SW 1271 (cell line): ENCODE results near the gene DPT.

Source experiments
- DNase-seq, 2 experiments: peaks; one replicate each; lab custom pipeline; 2025; lab: John Stamatoyannopoulos, UW

DPT gene

GRCh38 chr1:168664069-168664834, 64.8 kb downstream of the DPT start:
- DNase-seq, result no peak

DNA sequence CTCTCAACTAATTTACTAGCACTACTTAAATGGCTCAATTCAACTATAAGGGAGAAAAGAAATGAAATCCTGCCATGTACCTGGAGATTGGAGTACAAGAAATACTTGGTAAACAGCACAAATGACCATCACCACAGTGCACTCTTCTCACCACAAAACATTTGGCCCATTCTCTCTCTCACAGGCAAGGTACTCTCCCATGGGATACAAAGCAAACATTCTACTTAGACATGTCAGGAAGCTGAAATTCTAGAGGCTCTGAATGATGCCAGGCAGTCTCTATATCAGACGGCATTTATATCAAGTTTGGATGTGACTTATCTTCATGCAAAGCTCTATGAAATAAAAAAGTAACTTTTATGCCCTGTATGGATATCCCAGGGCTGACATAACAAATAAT, 72.5 kb downstream of the DPT start:
- no peak for DNase-seq

- DNase-seq, result no peak
These were observed 74.6 kb downstream of the DPT start for GRCh38 chr1:168654198-168654915.

DNA sequence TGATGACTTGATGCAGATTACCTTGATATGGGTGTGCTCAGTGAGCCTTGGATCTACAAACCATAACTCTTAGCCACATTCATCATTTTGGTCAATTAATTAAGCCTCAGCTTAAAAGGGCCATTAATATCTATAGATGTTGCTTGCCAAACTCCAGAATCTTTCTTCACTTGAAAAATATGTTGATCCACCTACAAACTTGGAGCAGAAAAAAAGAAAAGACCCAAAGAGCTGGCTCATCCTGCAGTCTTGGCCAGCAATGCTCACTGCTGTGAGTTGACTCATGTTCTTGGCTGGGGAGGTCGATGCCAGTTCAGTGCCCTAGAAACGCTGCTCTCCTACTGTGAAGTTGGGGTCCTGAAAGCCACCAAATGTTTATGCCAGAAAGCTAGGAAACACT, 75.4 kb downstream of the DPT start:
- no peak for DNase-seq

DNA sequence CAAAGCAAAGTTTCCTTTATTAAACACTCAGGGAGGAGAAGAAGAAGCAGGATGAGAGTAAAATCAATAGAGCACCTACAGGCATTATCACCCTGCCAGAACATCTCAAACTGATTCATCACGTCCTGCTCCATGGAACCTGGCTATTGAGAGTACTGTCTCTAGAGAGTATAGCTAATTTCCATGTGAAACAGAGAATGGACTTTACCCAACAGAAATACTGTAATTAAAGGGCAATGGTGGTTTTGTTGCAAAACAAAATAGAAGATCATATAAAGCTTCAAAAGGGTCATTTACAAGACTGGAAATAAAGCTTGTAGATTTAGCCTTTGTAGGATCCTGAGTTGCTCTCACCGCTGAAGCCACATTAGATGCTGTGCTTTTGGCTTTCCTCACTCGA, 83.3 kb downstream of the DPT start:
- DNase-seq, result no peak
